ENCODE measurements around the gene CYB5D1.

Gene CYB5D1

DNA sequence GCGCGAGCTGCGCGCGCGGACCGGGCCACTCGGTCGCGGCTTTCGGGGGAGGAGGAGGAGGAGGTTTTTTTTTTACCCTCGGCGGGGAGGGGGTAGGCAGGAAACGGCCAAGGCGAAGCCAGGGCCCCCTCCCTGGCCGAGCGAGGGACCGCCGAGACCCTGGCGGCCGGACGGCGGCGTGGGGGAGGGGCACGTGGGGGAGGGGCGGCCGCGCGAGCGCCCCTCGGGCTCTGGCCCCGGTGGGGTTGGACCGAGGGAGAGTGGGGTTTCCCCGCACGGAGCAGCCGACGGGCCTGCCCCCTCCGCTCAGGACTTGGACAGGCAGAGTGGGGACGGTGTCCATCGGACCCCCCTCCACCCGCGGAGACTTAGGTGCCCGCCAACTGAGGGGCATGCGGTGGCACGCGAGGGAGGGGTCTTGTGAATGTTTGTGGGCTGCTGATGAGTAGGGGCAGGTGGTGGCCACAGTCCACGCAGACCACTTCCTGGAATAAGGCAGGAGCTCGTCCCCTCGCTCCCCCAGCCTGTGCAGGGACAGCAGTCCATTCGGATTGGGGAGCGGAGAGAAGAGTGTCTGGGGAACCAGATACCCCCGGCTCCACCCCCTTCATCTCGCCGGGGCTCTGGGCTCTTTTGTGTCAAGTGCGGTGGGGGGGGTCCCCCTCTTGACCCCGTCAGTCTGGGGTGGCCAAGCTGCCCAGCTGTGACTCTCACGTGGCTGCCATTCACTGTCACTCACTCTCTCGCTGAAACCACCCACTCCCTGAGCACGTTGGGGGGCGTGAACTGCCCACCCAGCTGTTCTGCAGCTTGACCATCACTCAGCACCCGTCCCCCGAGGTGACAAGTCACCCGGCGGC lies 27.8 kb downstream of the CYB5D1 start:
- DNase-seq (ENCODE audit: low read depth in 2 of 2), result peak in 1 of 2 experiments; percentile 46

DNA sequence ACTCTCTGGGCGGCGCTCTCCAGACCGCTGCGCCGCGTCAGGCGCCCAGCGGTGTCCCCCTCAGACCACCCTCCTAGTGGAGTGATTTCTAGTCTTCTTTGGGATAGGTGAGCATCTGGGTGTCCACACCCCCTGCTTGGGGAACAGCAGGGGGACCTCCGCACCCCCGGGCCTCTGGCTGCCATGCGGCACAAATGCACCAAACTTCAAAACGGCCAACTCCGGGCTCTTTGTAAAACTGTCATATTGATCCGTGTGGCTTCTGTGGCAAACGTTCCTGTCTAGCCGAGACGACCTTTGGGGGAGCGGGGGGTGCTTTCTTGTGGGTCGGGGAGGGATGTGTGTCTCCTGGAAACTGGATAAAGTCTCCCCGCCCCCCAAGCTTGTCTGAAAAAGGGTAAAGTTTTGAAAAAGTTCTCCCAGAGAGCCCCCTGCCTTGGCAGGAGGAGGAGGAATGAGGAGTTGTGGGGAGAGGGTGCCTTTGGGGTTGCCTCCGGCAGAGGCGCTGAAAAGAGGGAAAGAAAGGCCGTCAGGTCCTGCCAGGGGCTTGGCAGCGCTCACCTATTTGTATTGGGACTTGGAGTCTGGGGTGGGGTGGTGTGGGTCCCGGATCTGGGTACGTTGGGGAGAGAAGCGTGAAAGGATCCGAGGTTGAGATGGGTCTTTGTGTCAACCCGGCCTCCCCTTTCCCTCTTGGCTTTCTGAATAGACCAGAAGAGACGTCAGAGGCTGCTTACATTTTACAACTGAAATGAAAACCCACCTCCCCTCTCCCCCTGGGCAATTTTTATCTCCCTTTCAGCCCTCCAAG lies 28.6 kb downstream of the CYB5D1 start:
- DNase-seq (ENCODE audit: low read depth in 2 of 2), result peak in 1 of 2 experiments; percentile 41

DNA sequence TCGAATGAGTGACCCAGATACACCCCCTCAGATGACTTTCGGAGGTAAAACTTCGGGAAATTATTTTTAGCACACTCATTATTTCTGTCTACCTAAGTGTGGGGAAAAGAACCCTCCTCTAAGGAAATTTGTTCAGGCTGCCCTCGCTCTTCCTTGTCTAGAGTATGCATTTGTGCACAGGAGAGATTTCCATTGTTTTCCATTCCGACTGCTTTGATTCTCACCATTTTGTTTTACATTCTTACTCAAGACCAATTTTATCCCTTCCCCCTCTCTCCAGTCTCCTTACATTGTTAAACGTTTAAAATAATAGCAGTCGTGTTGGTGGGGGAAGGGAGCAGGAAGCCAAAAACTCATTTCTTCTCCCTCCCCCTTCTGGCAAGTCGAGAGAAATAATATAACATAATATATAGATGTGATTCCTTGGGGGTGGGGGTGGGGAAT lies 29.3 kb downstream of the CYB5D1 start:
- DNase-seq (ENCODE audit: low read depth in 2 of 2), result no peak

DNA sequence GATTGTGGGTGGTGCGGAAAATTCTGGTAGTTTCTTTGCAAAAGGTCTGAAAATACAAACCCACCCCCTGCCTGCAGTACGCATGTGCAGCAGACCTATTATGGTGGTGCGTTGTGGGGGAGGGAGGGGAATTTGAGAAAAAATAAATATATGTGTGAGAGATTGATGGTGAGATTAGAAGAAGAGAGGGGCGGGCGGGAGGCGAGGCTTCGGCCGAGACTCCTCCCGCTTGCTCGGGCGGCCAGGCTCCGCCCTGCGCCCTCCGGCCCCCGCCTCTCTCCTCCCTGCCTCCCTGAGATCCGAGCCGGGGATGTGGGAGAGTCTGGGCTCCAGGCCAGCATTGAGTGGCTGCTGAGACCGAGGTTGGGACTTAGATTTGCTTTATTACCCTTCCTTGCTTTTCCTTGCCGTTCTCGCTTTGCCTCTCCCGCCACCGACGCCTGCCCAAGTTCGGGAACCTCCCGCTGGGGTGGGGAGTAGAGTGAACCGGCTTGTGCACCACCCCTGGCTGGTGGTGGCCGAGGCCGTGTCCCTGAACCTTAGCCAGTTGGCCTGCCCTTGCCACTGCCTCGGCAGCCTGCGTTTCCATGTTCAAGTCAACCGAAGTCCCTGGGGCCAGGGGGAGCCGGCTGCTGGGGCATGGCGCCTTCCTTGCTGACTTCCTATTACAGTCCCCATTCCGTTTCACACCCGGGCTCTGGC lies 29.8 kb downstream of the CYB5D1 start:
- DNase-seq (ENCODE audit: low read depth in 2 of 2), result peak; percentile 74 to 85

DNA sequence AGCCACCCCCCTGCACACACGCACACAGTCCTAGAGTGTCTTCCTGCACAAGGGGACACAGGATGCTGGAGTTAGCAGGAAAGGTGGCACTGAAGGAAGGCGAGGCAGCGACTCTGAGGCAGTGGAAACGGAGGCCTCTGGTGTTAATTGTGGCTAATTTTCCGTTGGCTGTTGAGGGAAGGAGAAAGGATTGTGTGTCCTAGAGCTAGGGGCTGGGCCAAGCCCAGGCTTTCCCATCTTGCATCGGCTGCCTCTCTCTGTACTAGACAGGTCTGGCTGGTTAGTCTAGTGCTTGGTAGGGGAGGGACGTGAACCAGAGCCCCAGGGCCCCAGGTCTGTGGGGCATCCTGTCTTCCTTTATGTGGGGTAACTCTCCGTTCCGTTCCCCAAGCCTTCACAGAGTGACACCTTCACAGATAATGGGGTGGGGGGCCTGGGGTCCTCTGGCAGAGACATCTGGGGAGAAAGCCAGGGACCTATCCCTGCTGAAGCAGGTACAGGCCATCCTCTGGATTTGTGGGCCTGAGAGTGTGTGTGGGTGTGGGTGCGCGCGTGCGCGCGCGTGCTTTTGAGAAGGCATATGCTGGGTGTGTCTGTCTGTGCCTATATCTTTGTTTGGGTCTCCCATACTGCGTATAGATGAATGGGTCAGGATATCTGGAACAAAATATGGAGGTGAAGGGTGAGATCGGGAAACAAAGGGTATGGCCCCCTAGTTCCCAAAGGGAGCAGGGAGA lies 30.5 kb downstream of the CYB5D1 start, which contains the start of gene CHD3:
Gene CHD3, plus strand, starts transcription at position 606 of the 737 bp plus-strand sequence. CDS start 212 bp downstream, outside the sequence.
- peak in 1 of 2 experiments; percentile 57 for DNase-seq (ENCODE audit: low read depth in 2 of 2)

DNA sequence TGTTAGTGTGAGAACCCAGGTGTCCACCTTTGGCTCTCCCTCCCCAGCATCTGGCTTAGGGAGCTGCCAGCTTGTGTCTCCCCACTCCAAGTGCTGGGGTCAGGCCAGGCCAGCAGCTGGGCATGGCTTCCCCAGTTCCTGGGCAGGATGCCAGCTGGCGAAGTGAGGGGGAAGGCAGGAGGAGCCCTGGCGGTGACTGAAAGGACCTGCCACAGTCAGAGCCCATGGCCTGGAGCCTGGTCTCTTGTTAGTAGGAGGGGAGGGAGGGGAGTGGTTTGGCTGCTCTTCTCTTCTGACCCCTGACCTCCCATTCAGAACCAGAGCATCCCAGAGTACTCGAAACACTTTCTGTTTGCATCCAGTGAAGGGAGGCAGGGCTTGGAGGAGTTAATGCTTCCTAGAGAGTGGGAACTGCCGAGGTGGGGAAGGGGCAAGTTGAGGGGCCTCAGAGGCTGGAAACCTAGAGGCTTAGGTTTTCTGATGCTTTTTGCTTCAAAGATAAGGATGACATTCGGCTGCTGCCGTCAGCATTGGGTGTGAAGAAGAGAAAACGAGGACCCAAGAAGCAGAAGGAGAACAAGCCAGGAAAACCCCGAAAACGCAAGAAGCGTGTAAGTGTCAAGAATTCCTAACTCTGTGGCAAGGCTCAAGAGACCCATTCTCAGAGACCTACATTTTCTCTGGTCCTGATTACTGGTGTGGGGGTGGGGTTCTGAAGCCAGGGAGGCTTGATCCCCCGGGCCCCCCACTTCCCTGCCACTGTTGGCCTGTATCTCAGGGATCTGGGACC lies 31.6 kb downstream of the CYB5D1 start:
- no peak for DNase-seq (ENCODE audit: low read depth in 2 of 2)

DNA sequence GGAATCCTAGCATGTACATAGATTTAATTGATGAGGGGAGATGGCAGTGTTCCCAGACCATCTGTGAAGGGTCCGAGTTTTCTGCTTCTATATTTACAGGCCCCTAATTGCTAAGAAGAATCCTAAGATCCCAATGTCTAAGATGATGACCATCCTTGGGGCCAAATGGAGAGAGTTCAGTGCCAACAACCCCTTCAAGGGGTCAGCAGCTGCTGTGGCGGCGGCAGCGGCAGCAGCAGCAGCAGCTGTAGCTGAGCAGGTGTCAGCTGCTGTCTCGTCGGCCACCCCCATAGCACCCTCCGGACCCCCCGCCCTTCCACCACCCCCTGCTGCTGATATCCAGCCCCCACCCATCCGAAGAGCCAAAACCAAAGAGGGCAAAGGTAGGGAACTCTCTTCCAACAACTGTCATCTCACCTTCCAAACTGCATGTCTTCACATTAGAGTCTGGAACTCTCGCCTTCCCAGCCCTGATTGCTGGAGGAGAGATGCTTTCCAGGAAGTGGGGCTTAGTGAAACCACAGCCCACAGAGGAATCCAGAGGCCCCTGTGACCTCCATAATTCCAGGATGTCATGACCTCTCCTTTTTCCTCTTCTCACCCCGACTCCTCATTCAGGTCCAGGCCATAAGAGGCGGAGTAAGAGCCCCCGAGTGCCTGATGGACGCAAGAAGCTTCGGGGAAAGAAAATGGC lies 35.5 kb downstream of the CYB5D1 start:
- no peak for DNase-seq (ENCODE audit: low read depth in 2 of 2)

DNA sequence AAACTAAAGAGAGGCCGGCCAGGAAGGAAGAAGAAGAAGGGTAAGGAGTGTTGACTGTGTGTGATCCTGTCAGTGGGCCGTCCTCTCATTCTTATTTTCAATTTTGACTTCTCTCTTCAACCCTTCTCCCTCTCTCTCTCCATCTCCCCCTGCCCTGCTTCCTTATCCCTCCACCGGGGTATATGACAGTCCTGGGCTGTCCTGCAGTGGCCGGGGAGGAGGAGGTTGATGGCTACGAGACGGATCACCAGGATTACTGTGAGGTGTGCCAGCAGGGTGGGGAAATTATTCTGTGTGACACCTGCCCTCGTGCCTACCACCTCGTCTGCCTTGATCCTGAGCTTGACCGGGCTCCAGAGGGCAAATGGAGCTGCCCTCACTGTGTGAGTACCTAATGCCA lies 36.4 kb downstream of the CYB5D1 start:
- DNase-seq (ENCODE audit: low read depth in 2 of 2), result no peak

DNA sequence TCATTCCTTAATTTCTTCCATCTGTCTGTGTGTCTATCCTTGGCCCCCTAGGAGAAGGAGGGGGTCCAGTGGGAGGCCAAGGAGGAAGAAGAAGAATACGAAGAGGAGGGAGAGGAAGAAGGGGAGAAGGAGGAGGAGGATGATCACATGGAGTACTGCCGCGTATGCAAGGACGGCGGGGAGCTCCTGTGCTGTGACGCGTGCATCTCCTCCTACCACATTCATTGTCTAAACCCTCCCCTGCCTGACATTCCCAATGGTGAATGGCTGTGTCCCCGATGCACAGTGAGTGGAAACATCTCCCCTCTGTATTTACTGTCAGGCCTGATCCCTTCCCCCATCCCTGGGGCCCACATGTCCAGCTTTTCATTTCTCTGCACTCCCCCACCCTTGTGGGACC lies 37.1 kb downstream of the CYB5D1 start:
- DNase-seq (ENCODE audit: low read depth in 2 of 2), result no peak

DNA sequence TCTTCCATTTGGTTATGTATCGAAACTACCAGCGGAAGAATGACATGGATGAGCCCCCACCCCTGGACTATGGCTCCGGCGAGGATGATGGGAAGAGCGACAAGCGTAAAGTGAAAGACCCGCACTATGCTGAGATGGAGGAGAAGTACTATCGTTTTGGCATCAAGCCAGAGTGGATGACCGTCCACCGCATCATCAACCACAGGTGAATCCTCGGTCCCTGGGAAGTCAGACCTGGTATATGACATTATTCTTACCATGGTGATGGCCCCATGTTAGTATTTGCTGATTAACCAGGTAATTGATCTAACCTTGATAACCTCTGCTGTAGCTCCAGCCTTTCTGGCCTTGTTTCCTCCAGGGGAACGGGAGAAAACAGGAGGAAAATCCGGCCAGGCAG lies 39.3 kb downstream of the CYB5D1 start:
- no peak for DNase-seq (ENCODE audit: low read depth in 2 of 2)

DNA sequence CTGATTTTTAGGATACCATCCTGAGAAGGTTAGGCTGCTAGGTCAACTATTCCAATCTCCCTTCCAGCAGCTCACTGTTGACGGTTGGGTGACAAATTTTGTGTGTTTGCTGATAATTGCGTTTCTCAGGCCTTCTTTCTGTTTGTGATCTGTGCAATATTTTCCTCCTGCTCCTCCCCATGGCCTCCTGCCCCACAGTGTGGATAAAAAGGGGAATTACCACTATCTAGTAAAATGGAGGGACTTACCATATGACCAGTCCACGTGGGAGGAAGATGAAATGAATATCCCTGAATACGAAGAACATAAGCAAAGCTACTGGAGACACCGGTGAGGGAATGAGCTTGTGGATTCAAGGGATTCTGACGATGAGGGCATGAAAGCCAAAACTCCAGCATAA lies 40.0 kb downstream of the CYB5D1 start:
- no peak for DNase-seq (ENCODE audit: low read depth in 2 of 2)

DNA sequence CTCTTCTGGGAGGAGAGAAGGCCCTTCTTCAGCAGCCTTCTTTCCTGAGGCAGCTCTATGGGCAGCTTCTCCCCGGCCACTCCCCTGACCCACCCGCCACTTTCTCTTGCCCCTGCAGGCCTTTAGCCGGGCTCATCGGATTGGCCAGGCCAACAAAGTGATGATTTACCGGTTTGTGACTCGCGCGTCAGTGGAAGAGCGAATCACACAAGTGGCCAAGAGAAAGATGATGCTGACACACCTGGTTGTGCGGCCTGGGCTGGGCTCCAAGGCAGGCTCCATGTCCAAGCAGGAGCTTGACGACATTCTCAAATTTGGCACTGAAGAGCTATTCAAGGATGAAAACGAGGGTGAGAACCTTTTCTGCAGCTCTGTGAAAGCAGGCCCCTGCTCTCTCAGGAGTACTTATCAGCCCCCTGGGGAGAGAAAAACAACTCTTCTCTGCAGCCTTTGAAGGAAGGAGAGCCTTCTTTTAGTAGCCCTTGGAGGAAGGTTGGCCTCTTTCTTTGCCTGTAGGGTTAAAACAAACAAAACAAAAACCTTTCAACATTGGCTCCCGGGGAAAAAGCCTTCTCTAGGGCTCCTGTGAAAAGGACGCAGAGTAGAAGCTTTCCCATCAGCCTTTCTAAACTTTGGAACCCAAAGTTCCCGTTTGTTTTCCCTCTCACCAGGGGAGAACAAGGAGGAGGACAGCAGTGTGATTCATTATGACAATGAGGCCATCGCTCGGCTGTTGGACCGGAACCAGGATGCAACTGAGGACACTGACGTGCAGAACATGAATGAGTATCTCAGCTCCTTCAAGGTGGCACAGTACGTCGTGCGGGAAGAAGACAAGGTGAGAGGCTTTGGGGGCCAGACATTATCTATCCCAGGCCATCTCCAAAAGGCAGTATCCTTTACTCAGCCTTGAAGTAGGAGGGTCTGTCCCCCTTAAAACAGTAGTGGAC lies 45.6 kb downstream of the CYB5D1 start:
- DNase-seq (ENCODE audit: low read depth in 2 of 2), result no peak

DNA sequence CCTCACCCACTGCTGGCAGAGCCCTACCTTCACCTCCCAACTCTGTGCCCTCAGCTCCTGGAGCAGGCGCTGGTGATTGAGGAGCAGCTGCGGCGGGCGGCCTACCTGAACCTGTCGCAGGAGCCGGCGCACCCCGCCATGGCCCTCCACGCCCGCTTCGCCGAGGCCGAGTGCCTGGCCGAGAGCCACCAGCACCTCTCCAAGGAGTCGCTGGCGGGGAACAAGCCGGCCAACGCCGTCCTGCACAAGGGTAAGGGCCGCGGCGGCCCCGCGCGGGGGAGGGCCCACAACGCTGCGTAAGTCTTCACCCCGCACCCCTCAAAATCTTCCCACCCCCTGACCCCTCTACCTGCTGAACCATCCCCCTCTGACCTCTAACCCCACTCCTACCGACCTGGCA lies 51.3 kb downstream of the CYB5D1 start:
- no peak for DNase-seq (ENCODE audit: low read depth in 2 of 2)

DNA sequence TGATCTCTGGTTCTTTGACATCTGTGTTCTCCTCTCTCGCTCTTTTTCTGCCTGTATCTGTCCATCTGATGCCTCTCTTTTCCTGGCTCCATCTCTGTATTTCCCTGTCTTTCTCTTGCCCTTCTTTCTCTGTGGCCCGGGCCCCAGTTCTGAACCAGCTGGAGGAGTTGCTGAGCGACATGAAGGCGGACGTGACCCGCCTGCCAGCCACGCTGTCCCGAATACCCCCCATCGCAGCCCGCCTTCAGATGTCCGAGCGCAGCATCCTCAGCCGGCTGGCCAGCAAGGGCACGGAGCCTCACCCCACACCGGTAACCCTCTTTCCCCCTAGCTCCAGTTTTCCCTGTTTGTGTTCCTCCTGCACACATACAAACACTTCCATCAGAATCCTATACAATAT lies 52.5 kb downstream of the CYB5D1 start:
- no peak for DNase-seq (ENCODE audit: low read depth in 2 of 2)

DNA sequence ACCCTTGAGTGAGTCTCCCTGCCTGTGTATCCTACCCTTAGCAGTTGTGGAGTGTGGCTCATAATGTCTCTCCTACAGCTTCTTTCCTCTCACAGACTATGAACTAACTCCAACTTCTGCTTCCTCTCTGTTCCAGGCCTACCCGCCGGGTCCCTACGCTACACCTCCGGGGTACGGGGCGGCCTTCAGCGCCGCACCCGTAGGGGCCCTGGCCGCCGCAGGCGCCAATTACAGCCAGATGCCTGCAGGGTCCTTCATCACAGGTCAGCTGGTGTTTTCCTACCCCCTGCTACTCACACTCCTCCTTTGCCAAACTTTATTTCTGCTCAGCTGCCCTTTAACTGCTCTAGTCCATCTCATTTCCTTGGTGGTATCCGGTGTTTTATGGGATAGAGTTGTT lies 52.9 kb downstream of the CYB5D1 start:
- no peak for DNase-seq (ENCODE audit: low read depth in 2 of 2)

DNA sequence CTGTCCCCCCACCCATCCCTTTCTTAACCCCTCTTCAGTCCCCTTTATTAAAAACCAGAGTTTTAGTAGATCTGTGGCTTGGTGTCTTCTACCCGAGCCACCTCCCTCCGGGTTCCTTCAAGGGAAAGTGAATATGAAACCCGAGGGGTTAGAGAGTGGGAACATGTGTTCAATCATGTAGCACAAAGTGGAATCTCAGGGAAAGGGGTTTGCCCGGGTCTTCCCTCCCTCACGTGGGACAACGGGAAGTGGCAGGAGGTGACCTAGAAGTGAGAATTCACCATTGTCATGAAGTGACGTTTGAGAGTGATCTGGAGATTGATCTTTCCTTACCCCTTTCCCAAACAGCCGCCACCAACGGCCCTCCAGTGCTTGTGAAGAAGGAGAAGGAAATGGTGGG lies 53.3 kb downstream of the CYB5D1 start:
- no peak for DNase-seq (ENCODE audit: low read depth in 2 of 2)
